Pancreas (tissue), 10 donors: ENCODE data around the gene ZNF438. TPM values are rescaled to one million over a fixed set of nuclear protein-coding genes. Genes with fewer than 3 reads are reported as not detected.

Experiments used
- ATAC-seq, 4 donors: fragments of 200-7000 bp; cut with Tn5 transposase; one replicate each; pipeline versions ENCODE4 v1.8.0 to v1.9.1; 2020; ENCODE audit warnings: mild to moderate bottlenecking in 4 of 4, moderate library complexity in 4 of 4
- DNase-seq, 6 donors: peaks; one replicate each; pipeline ENCODE4 v3.0.0-alpha.2; 2020
- FAIRE-seq: peaks from 2 replicates; lab custom pipeline; 2012; peaks lifted over from hg19 to GRCh38; lab: Jason Lieb, UNC
- H3K27ac ChIP-seq, 4 donors: fragments of 200-600 bp; sonication (generic); 1 replicate in 3 of 4; 2 replicates in 1 of 4; pipeline versions ENCODE4 v1.5.0 to v1.8.0; 2020
- H3K27me3 ChIP-seq, 4 donors: fragments of 200-600 bp; one replicate each; pipeline ENCODE4 v1.8.0; 2021
- H3K36me3 ChIP-seq, 3 donors: fragments of 200-600 bp; sonication (generic) in 1 of 3; one replicate each; pipeline versions ENCODE4 v1.5.0 to v1.8.0; 2020 to 2021
- H3K4me1 ChIP-seq, 3 donors: fragments of 200-600 bp; one replicate each; pipeline ENCODE4 v1.8.0; 2021
- H3K4me3 ChIP-seq, 4 donors: fragments of 200-600 bp; sonication (generic) in 2 of 4; one replicate each; pipeline versions ENCODE4 v1.5.0 to v1.8.0; 2020 to 2021
- H3K9me3 ChIP-seq, 4 donors: fragments of 200-600 bp; one replicate each; pipeline ENCODE4 v1.8.0; 2021
- WGBS, 2 donors: extraction: QIAGEN DNeasy Blood & Tissue Kit; methylation state at CpG; one replicate each; pipeline ENCODE4 v1.1.7; 2013; 5-methylcytosine and 5-hydroxymethylcytosine counted together
- intact Hi-C, 3 donors: fragments of 100-400 bp; cut with DNase I; formaldehyde crosslinking; loops; one replicate each; pipeline versions ENCODE4 v1.11.1 to v1.14.2; 2022
- polyA plus RNA-seq, 2 donors: library from polyadenylated mRNA; stranded (reverse); fragments of 200-250 nt; gene quantifications; one replicate each; pipeline ENCODE4 v1.2.3, GENCODE V29; 2013
- total RNA-seq, 6 donors: library from RNA; stranded (reverse); fragmentation: NEBNext Ultra II Directional in 4 of 6; extraction: Animal tissue kit (Norgen Biotek cat#: 25700) in 4 of 6; gene quantifications; one replicate each; pipeline versions ENCODE4 v1.2.1 to v1.2.4, GENCODE V29; 2021 to 2023
- TF ChIP-seq, protein P1 (sequence below), 4 donors: fragments of 200-600 bp; sonication (generic) in 3 of 4; IDR thresholded peaks; one replicate each; pipeline versions ENCODE4 v1.5.0 to v1.8.0; 2021; ENCODE audit warnings: antibody characterized with exemption in 4 of 4
- donor health status: healthy with polysubstance abuse.
- donor health status: DM: no; HTN: no; CAD: no; lungs with moderate emphysema.
- donor health status: DM: no; HTN: no; CAD: no.
- donor health status: control.
- donor health status: control.
- donor health status: Bipolar disorder and iron deficiency.
- donor health status: DM: yes; HTN: yes; CAD: no.
- donor health status: DM: no; HTN: no; CAD: no.
- donor health status: DM: no; HTN: no; CAD: no.
- donor health status: DM: yes; HTN: yes; CAD: no.

ZNF438 gene
- total and polyA plus RNA-seq, 8 donors = 1.5 to 4.8 (median 2.5) TPM

DNA sequence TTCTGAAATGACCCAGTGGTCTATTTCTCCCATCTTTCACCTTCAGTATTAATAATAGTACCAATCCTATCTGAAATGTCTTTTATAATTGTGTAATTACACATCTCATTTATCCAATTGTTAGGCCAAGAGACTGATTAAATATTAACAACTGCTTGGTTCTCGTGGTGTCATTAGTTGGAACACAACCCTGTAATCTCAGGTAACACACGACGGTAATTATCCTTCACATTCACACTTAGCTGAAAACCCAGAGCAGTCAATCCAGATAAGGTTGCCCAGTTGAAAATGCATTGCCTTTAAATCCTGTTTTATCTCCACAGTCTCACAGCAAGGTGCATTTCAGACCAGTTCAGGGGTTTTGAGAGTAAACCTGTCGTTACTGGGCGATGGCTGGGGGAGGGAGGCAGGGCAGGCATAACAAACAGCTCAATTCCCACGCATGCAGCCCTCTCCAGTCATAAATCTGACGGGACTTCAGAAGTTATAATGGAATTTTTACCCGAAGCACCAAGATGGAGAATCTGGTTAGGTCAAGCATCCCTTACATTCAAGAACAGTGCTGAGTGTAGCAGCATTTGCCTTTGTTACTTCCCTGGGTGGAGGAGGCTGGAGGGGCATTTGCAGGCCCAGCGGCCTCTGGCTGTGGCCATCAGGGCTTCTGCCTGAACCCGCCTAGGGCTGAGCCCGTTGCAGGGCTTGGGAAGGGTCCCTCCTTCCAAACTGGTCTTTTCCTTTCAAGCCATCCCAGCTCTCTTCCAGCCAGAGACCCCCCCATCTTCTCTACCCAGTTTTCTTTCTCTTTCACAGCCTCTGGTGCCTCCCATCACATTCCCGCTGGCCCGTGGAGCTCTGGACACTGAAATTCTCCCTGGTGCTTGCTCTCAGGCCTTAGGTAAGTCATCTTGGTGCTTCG is 201.1 kb downstream of the ZNF438 start:
- ATAC-seq = peak in 3 of 4 donors; percentile 42 to 71 (median 68)
- H3K27me3 ChIP-seq = no peaks in the 10 kb centered on the region
- intact Hi-C loops = no loop called here
- no peaks in the 10 kb centered on the region for H3K4me1 ChIP-seq
- TF ChIP-seq, protein P1, sequence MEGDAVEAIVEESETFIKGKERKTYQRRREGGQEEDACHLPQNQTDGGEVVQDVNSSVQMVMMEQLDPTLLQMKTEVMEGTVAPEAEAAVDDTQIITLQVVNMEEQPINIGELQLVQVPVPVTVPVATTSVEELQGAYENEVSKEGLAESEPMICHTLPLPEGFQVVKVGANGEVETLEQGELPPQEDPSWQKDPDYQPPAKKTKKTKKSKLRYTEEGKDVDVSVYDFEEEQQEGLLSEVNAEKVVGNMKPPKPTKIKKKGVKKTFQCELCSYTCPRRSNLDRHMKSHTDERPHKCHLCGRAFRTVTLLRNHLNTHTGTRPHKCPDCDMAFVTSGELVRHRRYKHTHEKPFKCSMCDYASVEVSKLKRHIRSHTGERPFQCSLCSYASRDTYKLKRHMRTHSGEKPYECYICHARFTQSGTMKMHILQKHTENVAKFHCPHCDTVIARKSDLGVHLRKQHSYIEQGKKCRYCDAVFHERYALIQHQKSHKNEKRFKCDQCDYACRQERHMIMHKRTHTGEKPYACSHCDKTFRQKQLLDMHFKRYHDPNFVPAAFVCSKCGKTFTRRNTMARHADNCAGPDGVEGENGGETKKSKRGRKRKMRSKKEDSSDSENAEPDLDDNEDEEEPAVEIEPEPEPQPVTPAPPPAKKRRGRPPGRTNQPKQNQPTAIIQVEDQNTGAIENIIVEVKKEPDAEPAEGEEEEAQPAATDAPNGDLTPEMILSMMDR (IDR thresholded peaks at IDR 0.05) = no peak
- WGBS, 2 donors = 43 to 45% methylated on average over 14 of the region's 14 CpGs
- no peaks in the 10 kb centered on the region for H3K9me3 ChIP-seq
- no peaks in the 10 kb centered on the region for H3K36me3 ChIP-seq
- H3K4me3 ChIP-seq = no peak overlapping the region
- no peak overlapping the region for H3K27ac ChIP-seq
- FAIRE-seq = no peak
- no peak for DNase-seq

DNA sequence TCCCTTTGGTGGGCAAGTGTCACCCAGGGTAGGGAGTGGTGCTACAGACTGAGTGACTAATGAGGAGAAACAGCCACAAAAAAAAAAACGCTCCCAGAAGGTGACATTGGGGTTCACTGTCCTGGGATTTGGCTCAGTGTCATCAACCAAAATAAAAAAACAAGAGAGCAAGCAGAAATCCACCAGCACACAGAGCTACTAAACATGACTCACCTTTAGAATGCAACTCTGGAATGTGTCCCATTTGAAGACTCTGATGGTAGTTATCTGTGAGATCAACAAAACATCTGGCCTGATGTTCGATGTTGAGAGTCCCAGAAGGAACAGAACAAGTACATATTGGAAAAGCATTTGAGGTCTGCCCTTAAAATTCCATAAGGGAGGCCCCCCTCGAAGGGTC is 201.8 kb downstream of the ZNF438 start:
- intact Hi-C loops = no loop called here
- TF ChIP-seq, protein P1 (IDR thresholded peaks at IDR 0.05) = no peak
- DNase-seq (no peak), ATAC-seq (peak in 2 of 4 donors; percentile 8 to 28), FAIRE-seq (no peak)
- no peak overlapping the region for H3K4me3 ChIP-seq
- no peaks in the 10 kb centered on the region for H3K9me3 ChIP-seq
- 27 to 48% methylated on average over 3 of the region's 3 CpGs for WGBS, 2 donors
- H3K27me3 ChIP-seq = no peaks in the 10 kb centered on the region
- H3K4me1 ChIP-seq = no peaks in the 10 kb centered on the region
- no peaks in the 10 kb centered on the region for H3K36me3 ChIP-seq
- H3K27ac ChIP-seq = no peak overlapping the region

DNA sequence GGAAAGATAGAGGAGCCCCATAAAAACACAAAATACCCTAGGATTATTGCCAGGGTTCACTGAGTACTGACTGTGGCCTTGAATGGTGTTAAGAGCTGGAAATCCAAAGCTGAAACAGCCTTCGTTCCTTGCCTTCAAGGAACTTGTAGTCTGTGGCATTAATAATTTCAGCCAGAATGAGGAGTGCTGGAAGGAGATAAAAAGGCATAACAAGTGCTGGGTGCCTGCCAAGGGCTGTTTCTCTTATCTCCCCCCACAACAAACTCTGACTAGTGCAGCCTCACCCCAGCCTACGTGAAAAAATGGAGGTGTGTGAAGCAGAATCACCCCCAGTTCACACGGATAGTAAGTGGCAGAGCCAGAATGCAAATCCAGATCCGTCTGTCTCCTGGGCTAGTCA is 203.0 kb downstream of the ZNF438 start:
- H3K27me3 ChIP-seq = no peaks in the 10 kb centered on the region
- 42 to 51% methylated on average over 4 of the region's 4 CpGs for WGBS, 2 donors
- DNase-seq (no peak), FAIRE-seq (no peak), ATAC-seq (no peak)
- no peaks in the 10 kb centered on the region for H3K36me3 ChIP-seq
- H3K9me3 ChIP-seq = no peaks in the 10 kb centered on the region
- intact Hi-C loops = no loop called here
- H3K4me1 ChIP-seq = no peaks in the 10 kb centered on the region
- no peak overlapping the region for H3K27ac ChIP-seq
- TF ChIP-seq, protein P1 (IDR thresholded peaks at IDR 0.05) = no peak
- H3K4me3 ChIP-seq = no peak overlapping the region

DNA sequence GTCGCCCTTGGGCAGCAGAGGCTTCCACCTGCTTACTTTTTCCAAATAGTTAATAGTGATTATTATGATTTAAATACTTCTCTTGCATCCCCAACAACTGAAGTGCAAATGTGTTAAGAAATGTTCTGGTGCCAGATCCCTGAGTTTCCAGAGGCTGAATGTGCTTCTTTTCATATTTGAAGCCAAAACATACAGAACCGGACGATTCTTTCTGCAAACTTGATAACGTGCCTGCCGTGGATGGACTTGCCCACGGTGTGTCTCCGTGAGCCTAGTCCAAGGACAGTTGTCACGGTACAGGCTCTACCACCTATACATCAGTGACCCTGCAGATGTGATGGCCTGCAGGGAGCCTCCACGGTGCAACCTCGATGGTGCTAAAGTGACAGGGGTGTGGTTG is 203.5 kb downstream of the ZNF438 start:
- WGBS, 2 donors = 28 to 34% methylated on average over 10 of the region's 10 CpGs
- no peaks in the 10 kb centered on the region for H3K9me3 ChIP-seq
- TF ChIP-seq, protein P1 (IDR thresholded peaks at IDR 0.05) = no peak
- H3K4me1 ChIP-seq = no peaks in the 10 kb centered on the region
- H3K36me3 ChIP-seq = no peaks in the 10 kb centered on the region
- H3K4me3 ChIP-seq = no peak overlapping the region
- H3K27me3 ChIP-seq = no peaks in the 10 kb centered on the region
- intact Hi-C loops = no loop called here
- no peak overlapping the region for H3K27ac ChIP-seq
- DNase-seq (no peak), FAIRE-seq (no peak), ATAC-seq (no peak)
